ENCODE data around the gene SEC14L5.

The SEC14L5 gene

DNA sequence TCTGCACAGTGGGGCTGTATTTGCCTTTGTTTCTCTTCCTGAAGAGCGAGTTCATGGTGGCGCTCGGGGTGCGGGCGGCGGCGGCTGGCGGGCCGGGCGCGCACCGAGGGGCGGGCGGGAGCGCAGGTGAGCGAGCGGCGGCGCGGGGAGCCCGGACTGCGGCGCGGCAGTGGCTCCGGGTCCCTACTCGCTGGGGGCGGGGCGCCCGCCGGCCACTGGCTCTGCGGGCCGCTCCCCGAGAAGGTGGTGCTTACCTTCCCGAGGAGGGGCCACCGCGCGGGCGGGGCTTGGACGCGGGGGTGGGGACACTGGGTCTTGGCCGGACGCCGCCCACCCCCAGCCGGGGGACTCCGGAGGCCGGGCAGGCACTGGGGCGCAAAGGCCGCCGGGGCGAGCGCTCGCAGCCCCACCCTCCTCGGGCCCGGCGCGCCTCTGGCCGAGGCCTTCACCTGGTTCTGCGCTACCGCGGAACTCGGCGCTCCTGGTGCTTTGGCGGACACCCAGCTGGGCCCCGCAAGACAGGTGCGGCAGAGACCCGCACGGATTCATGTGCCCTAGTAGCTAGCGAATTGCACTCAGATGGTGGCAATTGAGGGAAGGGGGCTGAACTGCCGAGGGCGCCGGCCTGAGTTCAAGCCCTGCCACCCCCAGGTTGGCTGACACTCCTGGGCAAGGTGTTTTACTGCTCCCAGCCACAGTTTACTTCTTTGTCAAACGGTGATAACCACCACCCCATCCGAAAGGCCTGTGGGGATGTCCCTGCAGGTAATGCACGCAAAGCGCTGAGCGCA lies 20.9 kb upstream of the SEC14L5 start, which contains the start of gene PPL:
Gene PPL (minus strand): TSS at position 158 of the 791 bp plus-strand sequence. CDS start 103 bp downstream, at position 55.
- Mint-ChIP-seq H3K27me3 (peaks cover 20% of the 10 kb centered on the region), H3K4me1 (peaks cover 6% of the 10 kb centered on the region), H3K27ac (no peak within 1 kb of the TSS), H3K4me3 (peak within 1 kb of the TSS; percentile 79), H3K36me3 (no peaks in the 10 kb centered on the region), H3K9me3 (no peaks in the 10 kb centered on the region)
- peak; percentile 32 for ATAC-seq (ENCODE audit: low read depth)
- no peak for DNase-seq (ENCODE audit: low spot score in 2 of 2)

DNA sequence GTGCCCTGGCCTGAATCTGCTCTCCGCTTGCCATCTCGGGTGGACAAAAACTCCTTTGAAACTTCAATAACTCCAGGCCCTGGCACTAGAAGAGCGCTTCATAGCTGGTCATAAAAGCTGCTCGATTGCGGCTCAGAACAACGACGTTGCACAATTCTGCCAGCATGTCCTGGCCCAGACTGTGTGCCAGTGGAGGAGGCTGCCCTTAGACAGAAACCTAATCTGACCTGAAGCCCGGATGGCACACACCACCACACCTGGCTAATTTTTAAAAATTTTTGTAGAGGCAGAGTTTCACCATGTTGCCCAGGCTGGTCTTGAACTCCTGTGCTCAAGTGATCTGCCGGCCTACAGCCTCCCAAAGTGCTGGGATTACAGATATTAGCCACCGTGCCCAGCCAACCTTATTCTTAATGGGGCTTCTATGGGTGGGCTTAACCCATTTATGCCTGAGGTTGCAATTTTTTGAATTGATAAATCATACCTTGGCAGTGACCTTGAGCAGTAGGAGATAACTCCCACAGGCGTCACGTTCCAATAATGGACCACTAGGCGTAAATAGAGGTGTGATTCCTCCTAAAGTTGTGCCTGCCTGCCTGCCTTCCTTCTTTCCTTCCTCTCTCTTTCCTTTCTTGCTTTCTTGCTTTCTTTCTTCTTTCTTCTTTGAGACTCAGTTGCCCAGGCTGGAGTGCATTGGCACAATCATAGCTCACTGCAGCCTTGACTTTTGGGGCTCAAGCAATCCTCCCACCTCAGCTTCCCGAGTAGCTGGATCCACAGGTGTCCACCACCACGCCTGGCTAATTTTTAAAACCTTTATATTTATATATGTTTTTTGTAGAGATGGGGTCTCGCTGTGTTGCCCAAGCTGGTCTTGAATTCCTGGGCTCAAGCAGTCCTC lies 20.1 kb upstream of the SEC14L5 start:
- Mint-ChIP-seq H3K4me1 (peaks cover 6% of the 10 kb centered on the region), H3K9me3 (no peaks in the 10 kb centered on the region), H3K27ac (no peak overlapping the region), H3K27me3 (peaks cover 21% of the 10 kb centered on the region), H3K36me3 (no peaks in the 10 kb centered on the region), H3K4me3 (peak overlapping the region; percentile 64)
- no peak for ATAC-seq (ENCODE audit: low read depth)
- DNase-seq (ENCODE audit: low spot score in 2 of 2): no peak

DNA sequence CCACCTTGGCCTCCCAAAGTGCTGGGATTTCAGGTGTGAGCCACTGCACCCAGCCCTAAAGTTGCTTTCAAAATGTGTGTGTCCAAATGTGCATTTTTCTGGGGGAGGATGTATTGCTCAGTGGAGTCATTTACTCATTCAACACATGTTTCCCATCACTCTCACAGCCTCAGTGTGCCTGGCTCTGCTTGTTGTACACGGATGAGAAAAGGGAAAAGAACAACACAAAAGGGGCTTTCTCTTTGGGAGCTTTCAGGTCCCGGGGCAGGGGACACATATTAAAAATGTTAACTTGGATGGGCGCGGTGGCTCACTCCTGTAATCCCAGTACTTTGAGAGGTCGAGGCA lies 19.5 kb upstream of the SEC14L5 start:
- no peak for DNase-seq (ENCODE audit: low spot score in 2 of 2)
- Mint-ChIP-seq H3K4me1 (peaks cover 6% of the 10 kb centered on the region), H3K9me3 (no peaks in the 10 kb centered on the region), H3K36me3 (no peaks in the 10 kb centered on the region), H3K27me3 (peaks cover 19% of the 10 kb centered on the region), H3K27ac (no peak overlapping the region), H3K4me3 (no peak overlapping the region)
- no peak for ATAC-seq (ENCODE audit: low read depth)

DNA sequence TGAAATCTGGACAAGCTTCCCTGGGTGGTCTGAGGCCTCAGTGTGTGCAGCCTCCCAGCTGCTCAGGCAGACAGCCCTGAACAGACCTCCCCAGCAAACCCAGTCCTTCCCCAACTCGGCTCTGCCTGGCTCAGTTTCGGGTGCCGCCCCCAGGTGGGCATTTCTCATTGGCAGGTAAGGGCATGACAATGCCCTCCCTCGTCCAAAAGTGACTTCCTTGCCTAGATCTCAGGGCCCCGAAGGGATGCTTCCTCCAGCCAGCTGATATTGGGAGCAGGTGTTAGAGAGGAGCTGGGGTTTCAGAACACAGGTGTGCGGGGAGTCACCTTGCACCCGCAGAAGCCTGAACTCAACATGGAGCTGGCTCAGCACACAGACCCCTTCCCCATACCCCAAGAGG lies 17.4 kb upstream of the SEC14L5 start:
- no peak for DNase-seq (ENCODE audit: low spot score in 2 of 2)
- H3K36me3 Mint-ChIP-seq: no peaks in the 10 kb centered on the region
- H3K27ac Mint-ChIP-seq: no peak overlapping the region
- H3K4me3 Mint-ChIP-seq: no peak overlapping the region
- H3K27me3 Mint-ChIP-seq: peaks cover 17% of the 10 kb centered on the region
- H3K9me3 Mint-ChIP-seq: no peaks in the 10 kb centered on the region
- H3K4me1 Mint-ChIP-seq: peaks cover 6% of the 10 kb centered on the region
- no peak for ATAC-seq (ENCODE audit: low read depth)

DNA sequence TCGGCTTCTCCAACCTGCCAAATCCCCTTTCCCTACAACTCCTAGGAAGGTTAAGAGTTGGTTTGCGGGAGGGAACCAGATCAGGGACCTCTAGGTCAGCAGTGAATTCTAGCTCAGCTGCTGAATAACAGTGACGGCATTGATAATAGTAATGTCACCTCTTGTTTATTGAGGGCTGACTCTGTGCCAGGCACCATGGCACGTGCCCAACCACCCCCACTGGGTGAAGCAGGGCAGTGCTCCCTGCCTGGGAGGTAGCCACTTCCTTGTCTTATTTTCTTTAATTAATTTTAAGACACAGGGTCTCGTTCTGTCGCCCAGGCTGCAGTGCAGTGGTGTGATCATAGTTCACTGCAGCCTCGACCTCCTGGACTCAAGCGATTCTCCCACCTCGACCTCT lies 15.6 kb upstream of the SEC14L5 start:
- Mint-ChIP-seq H3K9me3 (peaks cover 3% of the 10 kb centered on the region), H3K4me3 (no peak overlapping the region), H3K27me3 (peaks cover 20% of the 10 kb centered on the region), H3K4me1 (peaks cover 6% of the 10 kb centered on the region), H3K27ac (no peak overlapping the region), H3K36me3 (peaks cover 5% of the 10 kb centered on the region)
- ATAC-seq (ENCODE audit: low read depth): no peak
- no peak for DNase-seq (ENCODE audit: low spot score in 2 of 2)

DNA sequence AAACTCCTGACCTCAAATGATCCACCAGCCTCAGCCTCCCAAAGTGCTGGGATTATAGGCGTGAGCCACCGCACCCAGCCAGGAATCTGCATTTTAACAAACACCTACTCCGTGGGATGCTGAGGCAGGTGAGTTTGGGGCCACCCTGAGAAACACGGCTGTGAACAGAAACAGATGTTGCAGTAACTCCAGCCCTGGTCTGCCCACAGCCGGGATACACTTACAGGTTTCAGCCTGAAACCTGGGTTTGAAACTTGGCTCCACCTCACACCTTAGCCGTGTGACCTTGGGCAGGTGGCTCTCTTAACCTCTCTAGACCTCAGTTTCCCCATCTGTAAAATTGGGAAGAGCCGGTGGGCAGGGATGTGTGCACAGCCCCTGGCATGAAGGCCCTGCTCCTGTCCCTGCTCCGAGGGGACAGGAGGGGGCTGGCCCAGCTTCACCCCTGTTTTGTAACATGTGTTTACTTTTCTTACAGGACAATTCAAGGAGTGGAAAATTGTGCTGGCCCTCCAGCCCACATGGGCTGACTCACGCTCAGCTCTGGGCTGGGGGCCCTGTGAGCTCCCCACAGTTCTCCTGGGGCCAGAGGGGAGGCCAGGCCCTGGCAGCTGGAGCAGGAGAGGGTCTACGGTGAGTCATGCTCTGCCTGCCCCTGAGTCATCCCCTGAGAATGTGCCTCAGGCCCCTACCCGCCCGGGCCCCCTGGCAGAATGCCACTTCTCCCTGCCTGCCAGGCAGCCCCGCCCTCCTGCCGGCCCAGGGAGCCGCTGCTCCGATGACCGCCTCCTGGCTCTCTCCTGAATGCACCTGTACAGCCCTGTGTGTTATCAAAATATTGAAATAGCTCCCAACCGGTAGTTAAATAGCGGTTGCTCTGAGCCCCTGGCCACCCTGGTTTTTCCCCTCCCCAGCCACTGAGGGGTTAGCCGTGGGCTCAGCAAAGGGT lies 13.5 kb upstream of the SEC14L5 start:
- Mint-ChIP-seq H3K9me3 (peaks cover 3% of the 10 kb centered on the region), H3K4me3 (no peak overlapping the region), H3K4me1 (peaks cover 13% of the 10 kb centered on the region), H3K36me3 (peaks cover 5% of the 10 kb centered on the region), H3K27ac (no peak overlapping the region), H3K27me3 (peaks cover 22% of the 10 kb centered on the region)
- no peak for DNase-seq (ENCODE audit: low spot score in 2 of 2)
- ATAC-seq (ENCODE audit: low read depth): no peak

DNA sequence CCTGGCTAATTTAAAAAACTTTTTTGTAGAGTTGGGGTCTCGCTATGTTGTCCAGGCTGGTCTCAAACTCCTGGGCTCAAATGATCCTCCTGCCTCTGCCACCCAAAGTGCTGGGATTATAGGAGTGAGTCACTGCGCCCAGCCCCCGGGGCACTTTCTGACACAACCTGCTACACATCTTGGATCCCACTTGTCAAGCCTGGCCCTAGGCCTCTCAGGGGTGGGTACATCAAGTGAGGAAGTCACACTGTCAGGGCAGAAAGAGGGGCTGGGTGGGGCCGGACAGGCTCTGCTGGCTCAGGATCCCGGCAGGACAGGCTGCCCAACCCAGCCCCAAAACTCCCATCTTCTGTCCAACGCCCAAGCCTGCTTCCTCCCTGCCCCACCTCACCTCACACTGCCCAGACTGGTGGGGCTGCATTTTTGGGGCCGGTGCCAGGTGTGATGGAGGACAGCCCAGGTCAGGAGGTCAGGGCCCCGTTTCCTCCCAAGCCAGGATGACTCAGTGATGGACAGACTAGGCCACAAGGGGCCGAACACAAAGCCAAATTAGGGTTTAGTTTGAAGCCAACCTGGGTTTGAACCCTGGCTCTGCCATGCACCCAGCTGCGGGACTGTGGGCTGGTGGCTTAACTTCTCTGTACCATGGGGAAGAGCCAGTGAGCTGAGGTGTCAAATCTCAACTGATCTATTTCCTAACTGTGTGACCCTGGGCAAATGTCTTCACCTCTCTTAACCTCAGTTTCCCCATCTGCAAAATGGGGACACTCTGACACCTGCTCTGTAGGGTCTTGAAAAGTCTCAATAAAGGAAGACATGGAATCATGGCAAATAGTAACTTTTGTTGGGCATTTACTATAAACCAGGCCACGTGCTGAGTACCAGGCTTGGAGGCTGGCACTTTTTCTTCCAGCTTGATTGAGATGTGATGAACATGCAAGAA lies 12.3 kb upstream of the SEC14L5 start:
- H3K36me3 Mint-ChIP-seq: peaks cover 5% of the 10 kb centered on the region
- H3K27me3 Mint-ChIP-seq: peaks cover 24% of the 10 kb centered on the region
- no peak overlapping the region for H3K4me3 Mint-ChIP-seq
- DNase-seq (ENCODE audit: low spot score in 2 of 2): no peak
- no peak overlapping the region for H3K27ac Mint-ChIP-seq
- H3K4me1 Mint-ChIP-seq: peaks cover 13% of the 10 kb centered on the region
- no peak for ATAC-seq (ENCODE audit: low read depth)
- H3K9me3 Mint-ChIP-seq: peaks cover 3% of the 10 kb centered on the region

DNA sequence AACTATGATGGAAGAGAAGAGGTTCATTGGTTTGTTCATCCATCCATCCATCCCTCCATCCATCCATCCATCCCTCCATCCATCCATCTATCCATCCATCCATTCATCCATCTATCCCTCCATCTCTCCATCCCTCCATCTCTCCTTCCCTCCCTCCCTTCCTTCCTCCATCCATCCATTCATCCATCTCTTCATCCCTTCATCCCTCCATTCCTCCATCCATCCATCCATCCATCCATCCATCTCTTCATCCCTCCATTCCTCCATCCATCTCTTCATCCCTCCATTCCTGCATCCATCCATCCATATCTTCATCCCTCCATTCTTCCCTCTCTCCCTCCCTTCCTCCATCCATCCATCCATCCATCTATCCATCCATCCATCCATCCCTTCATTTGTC lies 11.2 kb upstream of the SEC14L5 start:
- peaks cover 13% of the 10 kb centered on the region for H3K4me1 Mint-ChIP-seq
- no peak overlapping the region for H3K4me3 Mint-ChIP-seq
- no peak overlapping the region for H3K27ac Mint-ChIP-seq
- peaks cover 3% of the 10 kb centered on the region for H3K9me3 Mint-ChIP-seq
- ATAC-seq (ENCODE audit: low read depth): no peak
- peaks cover 5% of the 10 kb centered on the region for H3K36me3 Mint-ChIP-seq
- no peak for DNase-seq (ENCODE audit: low spot score in 2 of 2)
- peaks cover 24% of the 10 kb centered on the region for H3K27me3 Mint-ChIP-seq

DNA sequence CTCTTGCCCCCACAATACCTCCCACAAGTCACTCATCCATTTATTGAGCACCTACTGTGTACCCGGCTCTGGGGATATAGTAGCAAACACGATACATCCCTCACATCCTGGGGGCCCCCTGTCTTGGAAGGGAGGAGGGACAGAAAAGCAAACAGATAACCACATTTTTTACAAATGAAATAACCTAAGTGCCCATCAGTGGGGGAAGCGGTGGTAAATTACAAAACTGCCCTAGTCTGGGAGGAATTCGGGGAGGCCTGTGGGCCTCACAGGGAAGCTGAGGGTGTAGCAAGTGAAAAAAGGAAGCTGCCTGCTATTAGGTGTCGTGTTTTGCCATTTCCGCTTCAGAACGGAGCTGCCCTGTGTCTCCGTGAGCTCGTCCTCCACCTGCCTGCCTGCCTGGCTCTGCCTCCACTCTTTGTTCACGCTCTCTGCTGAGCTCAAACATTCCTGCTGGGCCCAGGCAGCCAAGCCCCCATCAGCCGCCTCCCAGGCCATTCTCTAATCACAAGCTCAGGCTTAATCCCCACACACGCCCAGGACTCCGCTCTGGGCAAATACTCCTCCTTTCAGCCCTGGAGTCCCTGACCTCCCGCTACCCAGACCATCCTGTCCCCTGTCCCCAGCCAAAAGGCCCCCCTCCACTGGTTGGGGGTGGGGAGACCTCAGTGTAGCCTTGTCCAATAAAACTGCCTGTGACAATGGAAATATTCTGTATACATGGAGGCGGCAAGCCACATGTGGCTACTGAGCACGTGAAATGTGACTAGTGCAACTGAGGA lies 10.2 kb upstream of the SEC14L5 start:
- no peak overlapping the region for H3K27ac Mint-ChIP-seq
- peaks cover 13% of the 10 kb centered on the region for H3K4me1 Mint-ChIP-seq
- H3K27me3 Mint-ChIP-seq: peaks cover 25% of the 10 kb centered on the region
- peaks cover 3% of the 10 kb centered on the region for H3K9me3 Mint-ChIP-seq
- DNase-seq (ENCODE audit: low spot score in 2 of 2) (no peak), ATAC-seq (ENCODE audit: low read depth) (peak; percentile 52)
- H3K4me3 Mint-ChIP-seq: peak overlapping the region; percentile 15
- H3K36me3 Mint-ChIP-seq: peaks cover 5% of the 10 kb centered on the region

DNA sequence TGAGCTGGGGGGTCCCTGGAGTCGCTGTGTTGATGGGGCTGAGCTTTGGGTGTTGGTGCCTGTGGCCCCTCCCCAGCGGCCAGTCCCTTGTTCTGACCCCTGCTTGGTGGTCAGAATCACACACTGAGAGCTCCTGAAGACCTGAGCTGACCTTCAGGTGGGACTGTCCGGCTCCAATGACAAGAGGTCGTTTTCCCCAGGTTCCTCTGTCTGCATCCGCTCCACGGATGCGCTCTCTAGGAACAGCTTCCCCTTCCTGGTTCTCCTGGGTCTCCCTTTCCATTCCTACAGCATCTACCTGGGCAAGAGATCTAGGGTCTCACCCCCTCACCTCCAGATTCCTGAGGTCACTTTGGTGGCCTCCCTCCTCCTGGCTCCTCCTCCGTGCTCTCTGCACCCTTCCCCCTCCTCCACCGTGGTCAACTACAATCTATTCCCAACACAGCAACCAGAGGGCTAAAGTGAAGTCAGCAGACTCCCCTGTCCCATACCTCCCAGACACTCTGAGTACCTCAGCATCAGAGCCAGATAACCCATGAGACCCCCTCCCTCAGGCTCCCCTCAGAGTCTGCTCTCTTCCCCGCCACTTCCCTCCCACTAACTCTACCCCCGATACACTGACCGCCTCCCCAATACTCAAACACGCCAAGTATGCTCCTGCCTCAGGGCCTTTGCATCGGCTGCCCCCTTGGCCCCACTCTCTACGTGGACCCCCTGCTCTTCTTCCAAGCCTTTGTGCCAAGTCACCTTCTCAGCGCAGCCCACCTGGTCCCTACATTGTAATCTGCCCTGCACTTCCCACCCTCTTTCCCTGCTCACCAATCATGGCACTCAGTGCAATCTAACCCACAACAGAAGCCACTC lies 9.0 kb upstream of the SEC14L5 start:
- Mint-ChIP-seq H3K27me3 (peaks cover 23% of the 10 kb centered on the region), H3K36me3 (peaks cover 5% of the 10 kb centered on the region), H3K4me1 (peaks cover 13% of the 10 kb centered on the region), H3K9me3 (peaks cover 3% of the 10 kb centered on the region), H3K4me3 (no peak overlapping the region), H3K27ac (no peak overlapping the region)
- DNase-seq (ENCODE audit: low spot score in 2 of 2) (no peak), ATAC-seq (ENCODE audit: low read depth) (no peak)

DNA sequence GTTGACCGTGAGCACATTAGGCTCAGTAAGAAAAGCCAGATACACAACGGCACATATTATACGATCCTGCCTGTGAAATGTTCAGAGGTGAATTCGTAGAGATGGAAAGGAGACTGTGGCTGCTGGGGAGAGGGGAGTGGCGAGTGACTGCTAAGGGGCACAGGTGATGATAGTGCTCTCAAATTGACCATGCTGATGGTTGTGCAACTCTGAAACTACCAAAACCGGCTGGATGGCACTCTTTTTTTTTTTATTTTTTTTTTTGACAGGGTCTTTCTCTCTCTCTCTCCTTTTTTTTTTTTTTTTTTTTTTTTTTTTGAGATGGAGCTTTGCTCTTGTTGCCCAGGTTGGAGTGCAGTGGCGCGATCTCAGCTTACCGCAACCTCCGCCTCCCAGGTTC lies 8.1 kb upstream of the SEC14L5 start:
- Mint-ChIP-seq H3K4me1 (peaks cover 13% of the 10 kb centered on the region), H3K9me3 (peaks cover 3% of the 10 kb centered on the region), H3K27ac (no peak overlapping the region), H3K27me3 (peaks cover 22% of the 10 kb centered on the region), H3K36me3 (peaks cover 5% of the 10 kb centered on the region), H3K4me3 (no peak overlapping the region)
- DNase-seq (ENCODE audit: low spot score in 2 of 2) (no peak), ATAC-seq (ENCODE audit: low read depth) (no peak)

All from memory B cell (primary cell).